ENCODE results near the gene CBLC. TPM values are rescaled to one million over a fixed set of nuclear protein-coding genes. Genes with fewer than 3 reads are reported as not detected.

CBLC gene
- total RNA-seq, 1 donor from 2014 or later, result not detected

DNA sequence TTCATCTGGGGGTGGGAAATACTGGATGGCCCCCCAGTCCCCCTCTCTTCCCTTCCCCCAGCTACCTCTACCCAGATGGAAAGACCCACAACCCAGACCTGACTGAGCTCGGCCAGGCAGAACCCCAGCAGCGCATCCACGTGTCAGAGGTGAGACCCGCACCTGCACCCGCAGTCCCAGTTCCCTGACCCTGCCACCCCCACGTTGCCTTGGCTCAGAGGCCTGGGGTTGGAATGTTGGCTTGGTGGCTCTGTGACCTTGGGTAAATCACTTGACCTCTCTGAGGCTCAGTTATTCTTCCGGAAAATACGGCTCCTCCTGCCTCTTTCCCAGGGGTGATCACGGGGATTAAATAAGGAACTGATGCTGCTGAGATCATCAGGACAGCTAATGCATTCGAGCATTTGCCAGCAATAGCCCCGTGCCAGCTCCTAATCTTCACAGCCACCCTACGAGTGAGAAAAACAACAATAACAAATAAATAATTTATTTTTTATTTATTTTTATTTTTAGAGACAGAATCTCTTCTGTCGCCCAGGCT is 12.3 kb downstream of the CBLC start:
- no peak for ATAC-seq
- no peak for DNase-seq (ENCODE audit: low spot score)
- intact Hi-C loops (cut with DNase I), result loop anchor here (5.0 kb wide), 1 partner anchor 52 kb away; no protein-coding TSS in a partner anchor

DNA sequence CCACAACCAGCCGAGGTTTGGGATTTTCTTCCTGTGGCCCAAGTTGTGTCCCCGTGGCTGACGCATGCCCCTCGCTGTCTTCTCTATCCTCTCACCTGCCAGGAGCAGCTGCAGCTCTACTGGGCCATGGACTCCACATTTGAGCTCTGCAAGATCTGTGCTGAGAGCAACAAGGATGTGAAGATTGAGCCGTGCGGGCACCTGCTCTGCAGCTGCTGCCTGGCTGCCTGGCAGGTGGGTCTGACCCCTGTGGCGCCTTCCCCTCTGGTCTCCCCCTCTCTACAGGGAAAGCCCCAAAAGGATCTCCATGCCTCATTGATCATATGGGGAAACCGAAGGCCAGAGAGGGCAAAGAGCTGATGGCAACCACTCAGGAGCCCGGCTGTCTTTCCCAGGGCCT is 14.6 kb downstream of the CBLC start:
- no peak for DNase-seq (ENCODE audit: low spot score)
- ATAC-seq, result no peak
- intact Hi-C loops (cut with DNase I), result no loop called here

DNA sequence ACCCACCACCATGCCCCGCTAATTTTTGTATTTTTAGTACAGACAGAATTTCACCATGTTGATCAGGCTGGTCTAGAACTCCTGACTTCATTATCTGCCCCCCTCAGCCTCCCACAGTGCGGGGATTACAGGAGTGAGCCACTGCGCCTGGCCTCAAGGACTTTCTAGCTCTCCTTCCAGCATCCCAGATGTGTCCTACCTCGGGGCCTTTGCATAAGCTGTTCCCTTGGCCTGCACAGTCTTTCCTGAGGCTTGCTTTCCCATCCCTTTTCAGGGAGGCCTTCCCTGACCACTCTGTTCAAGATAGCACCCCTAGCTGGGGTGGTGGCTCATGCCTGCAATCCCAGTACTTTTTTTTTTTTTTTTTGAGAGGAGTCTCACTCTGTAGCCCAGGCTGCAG is 16.9 kb downstream of the CBLC start:
- DNase-seq (ENCODE audit: low spot score) (no peak), ATAC-seq (no peak)
- intact Hi-C loops (cut with DNase I), result no loop called here

DNA sequence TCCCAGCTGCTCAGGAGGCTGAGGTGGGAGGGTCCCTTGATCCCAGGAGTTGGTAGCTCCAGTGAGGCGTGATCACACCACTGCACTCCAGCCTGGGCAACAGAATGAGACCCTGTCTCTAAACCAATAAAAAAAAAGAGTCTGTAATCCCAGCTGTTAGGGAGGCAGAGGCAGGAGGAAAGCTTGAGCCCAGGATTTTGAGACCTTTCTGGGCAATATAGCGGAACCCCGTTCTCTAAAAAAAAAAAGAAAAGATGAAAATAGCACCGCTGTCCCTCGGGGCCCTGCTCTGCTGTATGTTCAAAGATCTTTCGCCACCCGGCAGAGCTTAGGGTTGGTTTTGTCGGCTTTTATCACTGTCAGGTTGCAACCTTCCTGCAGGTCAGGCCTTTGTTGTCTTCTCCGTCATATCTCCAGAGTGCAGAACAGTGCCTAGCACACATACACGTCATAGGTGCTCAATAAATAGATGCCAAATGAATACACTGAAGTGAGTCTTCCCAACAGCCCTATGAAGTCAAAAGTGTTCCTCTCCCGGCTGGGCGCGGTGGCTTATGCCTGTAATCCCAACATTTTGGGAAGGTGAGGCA is 17.8 kb downstream of the CBLC start:
- no peak for ATAC-seq
- no peak for DNase-seq (ENCODE audit: low spot score)
- intact Hi-C loops (cut with DNase I), result no loop called here

DNA sequence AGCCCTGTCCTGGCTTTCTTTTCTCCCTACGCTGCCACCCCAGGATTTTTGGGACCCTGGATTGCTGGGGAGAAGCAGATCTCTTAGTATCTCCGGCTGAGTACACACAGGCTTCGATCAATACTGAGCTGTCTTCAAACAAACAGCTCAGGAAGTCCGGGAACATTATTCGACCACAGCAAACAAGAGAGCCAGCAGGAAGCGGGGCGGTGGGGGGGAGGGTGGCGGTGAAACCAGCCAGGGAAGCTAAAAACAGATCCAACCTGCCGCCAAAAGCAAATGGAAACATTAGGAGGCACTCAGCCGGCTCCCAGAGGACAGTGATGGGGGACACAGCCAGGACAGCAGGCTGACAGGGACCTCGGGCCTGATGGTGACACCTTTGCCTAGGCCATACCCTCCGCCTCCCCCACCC is 19.0 kb downstream of the CBLC start:
- no peak for ATAC-seq
- intact Hi-C loops (cut with DNase I), result no loop called here
- DNase-seq (ENCODE audit: low spot score), result no peak

DNA sequence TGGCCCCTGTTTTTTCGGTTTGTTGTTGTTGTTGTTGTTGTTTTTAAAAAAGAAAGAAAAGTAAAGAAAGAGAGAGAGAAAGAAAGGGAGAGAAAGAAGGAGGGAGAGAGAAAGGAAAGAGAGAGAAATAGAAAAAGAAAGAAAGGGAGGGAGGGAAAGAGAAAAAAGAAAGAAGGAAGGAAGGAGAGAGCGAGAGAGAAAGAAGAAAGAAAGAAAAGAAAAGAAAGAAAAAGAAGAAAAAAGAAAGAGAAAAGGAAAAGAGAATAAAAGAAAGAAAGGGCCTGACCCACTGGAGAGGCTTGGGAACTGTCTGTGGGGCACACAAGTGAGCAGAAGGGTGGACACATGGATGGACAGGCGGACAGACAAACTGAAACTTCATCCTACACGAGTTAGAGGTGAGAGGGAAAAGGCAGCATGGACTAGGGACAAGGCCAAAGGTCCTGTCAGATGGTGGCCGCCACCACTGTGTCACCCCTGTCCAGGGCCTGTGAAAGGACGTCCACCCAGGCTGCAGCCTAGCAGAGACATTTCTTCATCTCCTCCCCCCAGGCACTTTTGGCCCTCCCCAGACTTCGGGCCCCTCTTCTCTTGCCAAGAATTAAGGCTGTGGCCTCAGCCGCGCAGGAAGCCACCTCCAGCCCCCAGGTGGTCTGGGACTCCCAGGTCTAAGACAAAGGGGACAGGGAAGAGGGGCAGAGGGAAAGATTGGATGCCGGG is 22.1 kb downstream of the CBLC start:
- peak; percentile 51 for ATAC-seq
- no peak for DNase-seq (ENCODE audit: low spot score)
- intact Hi-C loops (cut with DNase I), result loop anchor here (5.0 kb wide), 1 partner anchor 43 kb away; no protein-coding TSS in a partner anchor

DNA sequence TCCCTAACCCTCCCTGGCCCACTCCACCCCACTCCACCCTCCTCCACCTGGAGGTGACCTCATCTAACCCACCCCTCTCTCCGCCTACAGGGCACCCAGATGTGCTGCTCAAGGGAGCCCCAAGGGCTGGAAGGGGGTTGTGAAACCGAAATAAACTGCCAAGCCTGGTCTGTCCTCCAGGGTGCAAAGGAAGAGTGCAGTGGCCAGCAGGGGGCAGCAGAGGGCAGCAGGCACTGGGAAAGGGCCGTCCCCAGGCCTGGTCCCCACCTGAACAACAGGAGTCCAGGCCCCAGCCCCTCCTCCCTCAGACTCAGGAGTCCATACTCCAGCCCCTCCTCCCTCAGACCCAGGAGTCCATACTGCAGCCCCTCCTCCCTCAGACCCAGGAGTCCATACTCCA is 22.8 kb downstream of the CBLC start:
- DNase-seq (ENCODE audit: low spot score) (peak; percentile 93), ATAC-seq (peak; percentile 97)
- intact Hi-C loops (cut with DNase I), result loop anchor here (5.0 kb wide), 1 partner anchor 42 kb away; no protein-coding TSS in a partner anchor

DNA sequence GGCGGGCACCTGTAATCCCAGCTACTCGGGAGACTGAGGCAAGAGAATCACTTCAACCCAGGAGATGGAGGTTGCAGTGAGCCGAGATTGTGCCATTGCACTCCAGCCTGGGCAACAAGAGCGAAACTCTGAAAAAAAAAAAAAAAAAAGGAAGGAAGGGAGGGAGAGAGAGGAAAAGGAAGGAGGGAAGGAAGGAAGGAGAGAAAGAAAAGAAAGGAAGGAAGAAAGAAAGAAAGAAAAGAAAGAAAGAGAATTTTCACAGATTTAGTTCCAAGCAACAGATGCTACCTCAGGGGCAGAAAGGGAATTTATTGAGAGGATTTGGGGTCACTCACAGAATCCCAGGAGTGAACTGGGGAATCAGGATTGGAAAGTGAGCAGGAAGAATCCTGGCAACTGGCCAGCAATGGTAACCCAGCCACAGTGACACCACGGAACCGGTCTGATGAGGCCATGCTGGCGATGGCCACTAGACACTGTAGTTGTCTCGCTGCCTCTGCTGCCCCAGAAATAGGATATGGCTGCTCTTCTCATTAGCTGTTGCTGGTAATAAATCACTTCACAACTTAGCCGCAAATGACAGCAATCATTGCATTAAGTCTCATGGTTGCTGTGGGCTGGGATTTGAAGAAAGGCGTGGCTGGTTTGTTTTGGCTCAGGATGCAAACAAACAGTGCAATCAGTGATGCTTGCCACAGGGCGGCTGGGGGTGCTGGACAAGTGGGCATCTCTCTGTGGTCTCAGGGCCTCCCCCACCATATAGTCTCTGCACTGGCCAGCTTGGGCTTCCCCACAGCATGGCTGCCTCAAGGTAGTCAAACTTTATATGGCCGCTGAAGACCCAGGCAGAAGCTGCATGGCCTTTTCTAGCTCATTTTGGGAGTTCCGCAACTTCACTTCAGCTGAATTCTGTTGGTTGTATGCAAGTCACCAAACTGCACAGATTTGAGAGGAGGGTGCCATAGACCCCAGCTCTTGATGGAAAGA is 26.0 kb downstream of the CBLC start:
- intact Hi-C loops (cut with DNase I), result loop anchor here (5.0 kb wide), 1 partner anchor 39 kb away; no protein-coding TSS in a partner anchor
- DNase-seq (ENCODE audit: low spot score), result no peak
- no peak for ATAC-seq

DNA sequence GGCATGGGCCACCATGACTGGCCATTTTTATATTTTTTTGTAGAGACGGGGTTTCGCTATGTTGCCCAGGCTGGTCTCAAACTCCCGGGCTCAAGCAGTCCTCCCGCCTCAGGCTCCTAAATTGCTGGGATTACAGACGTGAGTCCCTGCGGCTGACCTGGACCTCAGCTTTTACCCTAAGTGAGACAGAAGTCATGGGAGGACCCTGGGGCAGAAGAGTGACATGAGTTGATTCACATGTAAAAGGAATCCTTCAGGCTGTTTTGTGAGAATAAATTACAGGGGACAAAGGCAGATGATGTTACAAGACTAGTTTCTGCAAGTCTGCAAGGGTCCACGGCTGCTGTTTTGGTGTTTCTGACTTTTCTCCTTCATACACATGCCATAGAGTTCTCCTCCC is 28.6 kb downstream of the CBLC start:
- ATAC-seq, result no peak
- DNase-seq (ENCODE audit: low spot score), result no peak
- intact Hi-C loops (cut with DNase I), result no loop called here

DNA sequence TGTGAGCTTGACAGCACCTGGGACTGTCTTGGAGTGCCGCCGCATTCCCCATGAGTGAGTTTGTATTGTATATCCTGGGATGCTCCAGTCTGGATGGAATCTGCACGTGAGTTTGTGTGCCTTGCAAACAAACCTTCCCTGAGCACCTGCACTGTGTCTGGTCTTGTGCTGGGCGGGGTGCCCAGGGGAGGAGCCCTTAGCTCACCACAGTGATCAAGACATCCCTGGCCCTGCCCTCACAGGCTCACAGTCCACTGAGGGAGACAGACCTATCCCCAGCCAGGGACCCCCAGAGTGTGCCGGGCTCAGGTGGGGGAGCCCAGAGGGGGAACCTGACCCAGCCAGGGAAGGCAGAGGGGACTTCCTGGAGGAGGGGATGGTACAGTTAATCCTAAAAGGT is 29.5 kb downstream of the CBLC start:
- ATAC-seq (no peak), DNase-seq (ENCODE audit: low spot score) (no peak)
- intact Hi-C loops (cut with DNase I), result no loop called here

DNA sequence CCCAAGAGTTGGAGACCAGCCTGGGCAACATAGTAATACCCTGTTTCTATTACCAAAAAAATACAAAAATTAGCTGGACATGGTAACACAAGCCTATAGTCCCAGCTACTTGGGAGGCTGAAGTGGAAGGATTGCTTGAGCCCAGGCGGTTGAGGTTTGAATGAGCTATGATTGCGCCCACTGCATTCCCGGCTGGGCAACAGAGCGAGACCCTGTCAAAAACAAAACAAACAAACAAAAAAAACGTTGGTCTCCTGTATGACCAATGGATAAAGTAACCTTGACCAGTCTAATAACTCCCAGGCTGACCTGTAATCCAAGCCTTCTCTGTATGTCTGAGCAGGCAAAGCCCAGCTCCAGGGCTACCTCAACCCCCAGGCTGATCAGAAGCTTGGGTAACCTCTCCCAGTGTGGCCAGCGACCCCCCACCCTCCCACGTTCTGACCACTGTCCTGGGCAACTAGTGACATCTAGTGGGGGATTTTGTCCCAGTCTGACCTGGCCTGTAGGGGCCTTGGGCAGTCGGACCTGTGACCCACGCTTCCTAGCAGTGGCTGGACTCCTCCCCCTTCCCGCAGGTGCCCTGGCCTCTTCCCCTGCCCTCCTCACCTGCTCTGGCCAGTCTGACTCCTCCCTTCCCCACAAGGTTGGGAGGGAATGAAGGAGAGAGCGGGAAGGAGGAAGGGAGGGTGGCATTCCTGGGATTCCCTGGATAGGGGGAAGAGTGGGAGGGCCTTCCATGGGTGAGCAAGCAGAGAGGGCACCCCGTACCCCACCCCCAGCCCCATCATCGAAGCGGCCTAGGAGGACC is 30.2 kb downstream of the CBLC start:
- ATAC-seq (peak; percentile 61), DNase-seq (ENCODE audit: low spot score) (no peak)
- intact Hi-C loops (cut with DNase I), result no loop called here

DNA sequence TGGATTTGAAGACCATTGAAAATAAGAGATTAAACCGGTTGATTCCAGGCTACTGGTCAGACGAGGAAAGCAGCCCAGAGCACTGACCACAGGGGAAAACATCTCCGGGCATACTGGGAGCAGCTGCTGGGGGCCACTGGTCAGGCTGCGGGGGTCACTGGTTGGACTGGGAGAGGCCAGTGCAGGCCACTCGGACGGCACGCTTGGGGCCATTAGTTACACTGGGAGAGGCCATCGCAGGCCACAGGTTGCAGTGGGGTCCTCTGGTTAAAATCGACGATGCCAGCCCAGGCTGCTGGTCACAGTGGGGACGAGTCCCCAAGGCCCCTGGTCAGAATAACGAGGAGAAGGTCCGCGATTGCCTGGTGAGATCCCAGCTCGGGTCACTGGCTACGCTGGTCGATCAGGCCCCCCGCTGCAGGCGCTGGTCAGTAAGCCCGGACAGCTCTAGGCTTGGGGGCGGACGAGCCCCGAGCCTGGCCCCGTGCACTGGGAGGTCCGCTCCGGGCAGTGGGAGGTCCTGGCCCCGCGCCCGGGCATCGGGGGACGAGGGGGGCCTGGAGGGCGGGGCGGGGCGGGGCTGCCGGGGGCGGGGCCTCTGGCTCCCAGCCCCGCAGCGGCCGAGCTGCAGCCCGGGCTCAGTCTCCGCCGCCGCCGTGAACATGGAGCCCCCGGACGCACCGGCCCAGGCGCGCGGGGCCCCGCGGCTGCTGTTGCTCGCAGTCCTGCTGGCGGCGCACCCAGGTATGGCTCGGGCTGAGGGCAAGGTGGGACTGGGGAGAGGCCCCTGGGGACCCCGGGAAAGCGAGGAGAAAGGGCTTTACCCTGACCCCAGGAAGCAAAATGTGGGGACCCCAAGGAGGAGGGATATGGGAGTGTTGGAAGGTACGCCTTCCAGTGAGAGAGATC is 31.0 kb downstream of the CBLC start, which contains the start of gene BCAM:
TSS of gene BCAM (plus strand) at position 641 of the 909 bp plus-strand sequence. CDS start at position 663, 22 bp downstream.
- intact Hi-C loops (cut with DNase I), result no loop called here
- DNase-seq (ENCODE audit: low spot score) (peak; percentile 91), ATAC-seq (peak; percentile 96)

DNA sequence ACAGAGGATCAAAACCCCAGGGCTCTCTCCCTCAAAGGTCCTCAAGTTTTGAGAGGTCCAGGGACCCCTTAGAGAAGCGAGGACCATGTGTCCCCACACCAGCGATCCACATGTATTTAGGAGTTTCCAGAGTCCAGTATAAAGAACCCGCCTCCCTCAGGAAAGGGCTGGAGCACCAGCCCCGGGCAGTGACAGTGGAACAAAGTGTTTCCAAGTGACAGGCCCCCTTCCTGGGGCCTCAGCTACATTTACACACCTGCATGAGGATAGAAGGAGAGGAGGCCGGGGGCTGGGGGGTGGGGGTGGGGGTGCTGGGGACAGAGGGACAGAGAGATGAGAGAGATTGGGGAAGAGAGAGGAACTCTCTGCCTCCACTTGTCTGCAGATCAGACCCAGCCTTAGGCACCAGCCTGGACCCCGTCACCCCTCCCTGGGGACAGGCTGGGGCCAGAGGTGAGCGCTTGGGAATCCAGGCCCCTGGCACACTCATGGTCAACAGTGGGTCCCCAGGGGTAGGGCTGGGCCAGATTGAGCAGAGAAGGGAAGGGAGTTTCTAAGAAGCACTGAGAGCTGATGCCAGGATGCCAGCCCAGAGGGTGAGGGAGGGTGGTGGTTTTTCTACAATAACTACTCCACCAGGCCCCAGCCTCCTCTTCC is 32.0 kb downstream of the CBLC start:
- intact Hi-C loops (cut with DNase I), result no loop called here
- ATAC-seq (no peak), DNase-seq (ENCODE audit: low spot score) (no peak)

DNA sequence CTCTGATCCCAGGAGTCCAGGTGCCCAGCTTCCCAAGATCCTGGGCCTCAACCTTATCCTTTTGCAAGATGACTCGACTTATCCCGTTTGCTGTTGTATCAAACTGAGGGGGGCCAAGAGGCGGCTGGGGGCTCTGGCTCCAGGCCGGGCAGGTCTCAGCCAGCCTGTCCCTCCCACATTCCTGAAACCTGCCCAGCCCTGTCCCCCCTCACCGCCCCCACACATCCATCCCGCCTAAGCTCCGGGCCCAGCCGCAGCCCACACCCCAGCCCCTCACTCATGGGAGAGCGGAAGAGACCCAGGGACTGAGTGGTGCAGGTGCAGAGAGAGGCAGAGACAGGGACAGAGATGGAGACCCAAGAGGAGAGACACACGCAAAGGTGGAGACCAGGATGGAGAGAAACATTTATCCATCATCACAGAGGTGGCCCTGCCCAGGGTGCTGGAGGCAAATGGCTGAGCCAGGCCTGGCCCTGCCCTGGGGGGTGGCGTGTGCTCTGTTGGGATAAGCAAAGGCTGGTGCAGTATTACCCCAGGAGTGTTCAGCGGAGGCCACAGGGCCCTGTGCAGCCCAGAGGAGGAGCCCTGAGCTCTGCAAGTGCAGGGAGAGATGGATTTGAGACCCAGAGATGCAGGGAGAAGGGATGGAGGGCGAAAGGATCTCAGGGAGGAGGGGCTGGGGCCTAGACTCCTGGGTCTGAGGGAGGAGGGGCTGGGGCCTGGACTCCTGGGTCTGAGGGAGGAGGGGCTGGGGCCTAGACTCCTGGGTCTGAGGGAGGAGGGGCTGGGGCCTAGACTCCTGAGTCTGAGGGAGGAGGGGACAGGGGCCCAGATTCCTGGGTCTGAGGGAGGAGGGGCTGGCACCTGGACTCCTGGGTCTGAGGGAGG is 32.8 kb downstream of the CBLC start:
- DNase-seq (ENCODE audit: low spot score) (no peak), ATAC-seq (no peak)
- intact Hi-C loops (cut with DNase I), result no loop called here

DNA sequence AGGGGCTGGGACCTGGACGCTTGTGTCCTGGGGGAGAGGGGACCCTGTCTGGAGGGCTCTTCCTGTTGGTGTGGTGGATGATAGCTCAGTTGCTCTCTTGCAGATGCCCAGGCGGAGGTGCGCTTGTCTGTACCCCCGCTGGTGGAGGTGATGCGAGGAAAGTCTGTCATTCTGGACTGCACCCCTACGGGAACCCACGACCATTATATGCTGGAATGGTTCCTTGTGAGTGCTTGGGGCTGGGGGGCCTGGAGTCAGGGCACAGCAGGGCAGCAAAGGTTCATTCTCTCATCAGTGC is 33.4 kb downstream of the CBLC start:
- intact Hi-C loops (cut with DNase I), result no loop called here
- DNase-seq (ENCODE audit: low spot score) (no peak), ATAC-seq (no peak)

DNA sequence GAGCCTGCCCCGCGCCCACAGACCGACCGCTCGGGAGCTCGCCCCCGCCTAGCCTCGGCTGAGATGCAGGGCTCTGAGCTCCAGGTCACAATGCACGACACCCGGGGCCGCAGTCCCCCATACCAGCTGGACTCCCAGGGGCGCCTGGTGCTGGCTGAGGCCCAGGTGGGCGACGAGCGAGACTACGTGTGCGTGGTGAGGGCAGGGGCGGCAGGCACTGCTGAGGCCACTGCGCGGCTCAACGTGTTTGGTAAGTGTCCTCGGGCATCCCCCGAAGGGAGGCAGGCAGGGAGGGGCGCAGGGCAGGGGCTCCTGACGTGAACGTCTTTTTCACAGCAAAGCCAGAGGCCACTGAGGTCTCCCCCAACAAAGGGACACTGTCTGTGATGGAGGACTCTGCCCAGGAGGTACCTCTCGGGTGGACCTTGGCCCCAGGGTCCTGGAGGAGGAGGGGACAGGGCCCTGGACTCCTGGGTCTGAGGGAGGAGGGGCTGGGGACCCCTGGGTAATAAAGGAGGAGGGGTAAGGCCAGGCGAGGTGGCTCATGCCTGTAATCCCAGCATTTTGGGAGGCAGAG is 34.5 kb downstream of the CBLC start:
- intact Hi-C loops (cut with DNase I), result no loop called here
- DNase-seq (ENCODE audit: low spot score) (no peak), ATAC-seq (no peak)
